Caco-2 (cell line): ENCODE measurements around the gene FBXW7. TPM values are rescaled to one million over a fixed set of nuclear protein-coding genes. Genes with fewer than 3 reads are reported as not detected.

ENCODE experiments used
- BruUV-seq: library from RNA; stranded (reverse); fragments of 400-500 nt; replicated peaks from 2 replicates; lab custom pipeline; 2021; lab: Mats Ljungman, UMichigan
- CTCF ChIA-PET: fragments of 300-600 bp; sonication (Branson Sonifier 250); formaldehyde crosslinking; loops from one replicate; lab custom pipeline; 2022; ENCODE audit warnings: antibody characterized with exemption; lab: Charles Lee
- POLR2A ChIA-PET: fragments of 300-600 bp; sonication (Branson Sonifier 250); formaldehyde crosslinking; loops from one replicate; lab custom pipeline; 2022; ENCODE audit warnings: antibody characterized with exemption; lab: Charles Lee
- DNase-seq, 2 experiments: peaks; one replicate each; pipeline versions ENCODE4 v3.0.0 to v3.0.0-alpha.2; 2020 to 2022
- H3K27me3 ChIP-seq: replicated peaks from 2 replicates; pipeline ENCODE4 v1.6.0; 2011; ENCODE audit warnings: low read length; ENCODE audit not compliant: control insufficient read depth, insufficient read depth
- H3K36me3 ChIP-seq: 2 replicates; pipeline ENCODE4 v1.5.1; 2011; ENCODE audit warnings: low read length; ENCODE audit not compliant: control insufficient read depth, insufficient read depth
- H3K4me1 ChIP-seq: fragments of 250-450 bp; sonication (Bioruptor Pico); 2 replicates; pipeline ENCODE4 v1.5.1; 2020; ENCODE audit warnings: mild to moderate bottlenecking
- H3K4me3 ChIP-seq: 2 replicates; pipeline ENCODE4 v1.5.1; 2011; ENCODE audit warnings: low read depth, mild to moderate bottlenecking, control low read depth, low read length
- H3K9me3 ChIP-seq: fragments of 250-450 bp; sonication (Bioruptor Pico); 2 replicates; pipeline ENCODE4 v1.5.1; 2020; ENCODE audit warnings: mild to moderate bottlenecking, moderate library complexity
- H3K27ac Mint-ChIP-seq: one replicate; pipeline ENCODE4 v1.8.0; 2022; ENCODE audit warnings: mixed read lengths; ENCODE audit not compliant: unreplicated experiment
- H3K27me3 Mint-ChIP-seq: one replicate; pipeline ENCODE4 v1.8.0; 2022; ENCODE audit warnings: mixed read lengths; ENCODE audit not compliant: insufficient read depth, unreplicated experiment
- H3K36me3 Mint-ChIP-seq: one replicate; pipeline ENCODE4 v1.8.0; 2022; ENCODE audit warnings: mild to moderate bottlenecking, mixed read lengths; ENCODE audit not compliant: insufficient read depth, unreplicated experiment
- H3K4me1 Mint-ChIP-seq: one replicate; pipeline ENCODE4 v1.8.0; 2022; ENCODE audit warnings: low read depth, mixed read lengths; ENCODE audit not compliant: unreplicated experiment
- H3K4me3 Mint-ChIP-seq: one replicate; pipeline ENCODE4 v1.8.0; 2022; ENCODE audit warnings: mild to moderate bottlenecking, moderate library complexity, mixed read lengths; ENCODE audit not compliant: unreplicated experiment
- H3K9me3 Mint-ChIP-seq: one replicate; pipeline ENCODE4 v1.8.0; 2022; ENCODE audit warnings: mixed read lengths; ENCODE audit not compliant: unreplicated experiment
- CTCF ChIP-seq, 2 experiments: fragments of 200-600 bp in 1 of 2; IDR thresholded peaks; 1 replicate in 1 of 2; 2 replicates in 1 of 2; pipeline versions ENCODE4 v1.5.1 to v1.8.0; 2011 to 2022; ENCODE audit warnings: antibody characterized with exemption in 1 of 2, control low read depth in 1 of 2, inconsistent platforms in 1 of 2, low read depth in 1 of 2, low read length in 1 of 2, mild to moderate bottlenecking in 1 of 2, moderate library complexity in 1 of 2; ENCODE audit not compliant: insufficient read depth in 1 of 2, severe bottlenecking in 1 of 2, unreplicated experiment in 1 of 2
- intact Hi-C: fragments of 100-400 bp; cut with micrococcal nuclease; formaldehyde crosslinking; loops from one replicate; pipeline ENCODE4 v1.10.0; 2022; ENCODE audit not compliant: unreplicated experiment
- total RNA-seq: library from RNA; stranded (reverse); gene quantifications from 2 replicates; pipeline ENCODE4 v1.2.3, GENCODE V29; 2022

The FBXW7 gene
- total RNA-seq, 1 experiment from 2014 or later, result 34.1 TPM

GRCh38 chr4:152308951-152309350, 226.9 kb downstream of the FBXW7 start:
- CTCF ChIA-PET, result no interaction called here

GRCh38 chr4:152307669-152308068, 228.2 kb downstream of the FBXW7 start:
- Mint-ChIP-seq H3K9me3 (no peaks in the 10 kb centered on the region), H3K4me3 (no peak overlapping the region), H3K36me3 (no peaks in the 10 kb centered on the region), H3K4me1 (no peaks in the 10 kb centered on the region), H3K27me3 (no peaks in the 10 kb centered on the region), H3K27ac (no peak overlapping the region)
- CTCF ChIA-PET, result no interaction called here
- Histone ChIP-seq H3K4me1 (no peaks in the 10 kb centered on the region), H3K9me3 (no peaks in the 10 kb centered on the region), H3K27me3 (no peaks in the 10 kb centered on the region), H3K36me3 (no peaks in the 10 kb centered on the region), H3K4me3 (no peak overlapping the region)
- POLR2A ChIA-PET, result no interaction called here
- BruUV-seq, result no TSS peak
- peak in 1 of 2 experiments; percentile 6 for DNase-seq
- intact Hi-C loops, result no loop called here
- TF ChIP-seq CTCF (IDR thresholded peaks at IDR 0.05; ENCODE audit: insufficient read depth in 1 of 2, low read depth in 1 of 2, low read length in 1 of 2, severe bottlenecking in 1 of 2, unreplicated experiment in 1 of 2), result no peak

More at GRCh38 chr4:152308951-152309350, 226.9 kb downstream of the FBXW7 start:
- Histone ChIP-seq H3K9me3 (no peaks in the 10 kb centered on the region), H3K4me3 (no peak overlapping the region), H3K27me3 (no peaks in the 10 kb centered on the region), H3K4me1 (no peaks in the 10 kb centered on the region), H3K36me3 (no peaks in the 10 kb centered on the region)
- Mint-ChIP-seq H3K27me3 (no peaks in the 10 kb centered on the region), H3K4me1 (no peaks in the 10 kb centered on the region), H3K9me3 (no peaks in the 10 kb centered on the region), H3K36me3 (no peaks in the 10 kb centered on the region), H3K4me3 (no peak overlapping the region), H3K27ac (no peak overlapping the region)
- no TSS peak for BruUV-seq
- TF ChIP-seq CTCF (IDR thresholded peaks at IDR 0.05; ENCODE audit: insufficient read depth in 1 of 2, low read depth in 1 of 2, low read length in 1 of 2, severe bottlenecking in 1 of 2, unreplicated experiment in 1 of 2), result no peak
- no peak for DNase-seq
- POLR2A ChIA-PET, result no interaction called here
- intact Hi-C loops, result no loop called here

- TF ChIP-seq CTCF (IDR thresholded peaks at IDR 0.05; ENCODE audit: insufficient read depth in 1 of 2, low read depth in 1 of 2, low read length in 1 of 2, severe bottlenecking in 1 of 2, unreplicated experiment in 1 of 2), result no peak
- no peaks in the 10 kb centered on the region for H3K4me1 Mint-ChIP-seq
- ChIA-PET CTCF (no interaction called here), POLR2A (no interaction called here)
- Histone ChIP-seq H3K4me3 (no peak overlapping the region), H3K4me1 (no peaks in the 10 kb centered on the region), H3K27me3 (no peaks in the 10 kb centered on the region), H3K36me3 (no peaks in the 10 kb centered on the region), H3K9me3 (no peaks in the 10 kb centered on the region)
- intact Hi-C loops, result no loop called here
- no peaks in the 10 kb centered on the region for H3K27me3 Mint-ChIP-seq
- no peak for DNase-seq
- H3K36me3 Mint-ChIP-seq, result no peaks in the 10 kb centered on the region
- no TSS peak for BruUV-seq
- H3K27ac Mint-ChIP-seq, result no peak overlapping the region
- no peaks in the 10 kb centered on the region for H3K9me3 Mint-ChIP-seq
- no peak overlapping the region for H3K4me3 Mint-ChIP-seq
Observed at GRCh38 chr4:152306541-152306940, 229.4 kb downstream of the FBXW7 start.
